OCI-LY3 (cell line): Measurements from ENCODE around the gene AMER3.
"Not testable (repeated sequence)": the region's sequence is repeated elsewhere in the genome, so short reads cannot be mapped to it uniquely, and the experiment has no call there.

Experiments
- H2AFZ ChIP-seq: fragments of 200-600, 300-600 bp; shearing (Covaris generic); 2 replicates; pipeline ENCODE4 v1.6.0; 2014; ENCODE audit warnings: antibody characterized with exemption, low read depth, low read length
- H3K27ac ChIP-seq: fragments of 200-600, 300-600 bp; sonication (generic); 2 replicates; pipeline ENCODE4 v1.5.1; 2014; ENCODE audit warnings: mild to moderate bottlenecking, low read length, moderate library complexity, mixed read lengths
- H3K27me3 ChIP-seq: fragments of 200-600, 300-600 bp; sonication (generic); 2 replicates; pipeline ENCODE4 v1.6.1; 2014; ENCODE audit warnings: low read depth, low read length, mixed read lengths
- H3K36me3 ChIP-seq: fragments of 200-600, 300-600 bp; sonication (generic); replicated peaks from 2 replicates; pipeline ENCODE3; 2014; ENCODE audit warnings: low read depth, low read length, mixed read lengths
- H3K4me1 ChIP-seq: fragments of 300-600, 200-600 bp; sonication (generic); 2 replicates; pipeline ENCODE4 v1.6.1; 2014; ENCODE audit warnings: low read length, mixed read lengths
- H3K4me2 ChIP-seq: fragments of 200-600, 300-600 bp; sonication (generic); 2 replicates; pipeline ENCODE4 v1.6.1; 2014; ENCODE audit warnings: low read length, mixed read lengths
- H3K4me3 ChIP-seq: fragments of 300-600, 200-600 bp; sonication (generic); 2 replicates; pipeline ENCODE4 v1.5.1; 2014; ENCODE audit warnings: antibody characterized with exemption, mild to moderate bottlenecking, low read length, moderate library complexity
- H3K79me2 ChIP-seq: fragments of 300-600, 200-600 bp; shearing (Covaris generic); 2 replicates; pipeline ENCODE4 v1.6.1; 2014; ENCODE audit warnings: mild to moderate bottlenecking, low read length, mixed read lengths
- H3K9ac ChIP-seq: fragments of 300-600, 200-600 bp; shearing (Covaris generic); 2 replicates; pipeline ENCODE4 v1.6.0; 2014; ENCODE audit warnings: mild to moderate bottlenecking, low read length, moderate library complexity
- H3K9me3 ChIP-seq: fragments of 200-600, 300-600 bp; shearing (Covaris generic); 2 replicates; pipeline ENCODE4 v1.6.1; 2014; ENCODE audit warnings: low read length, mixed read lengths; ENCODE audit not compliant: insufficient read depth
- H4K20me1 ChIP-seq: fragments of 200-600, 300-600 bp; sonication (generic); 2 replicates; pipeline ENCODE4 v1.6.1; 2016; ENCODE audit warnings: low read length, mixed read lengths; ENCODE audit not compliant: insufficient read depth
- CTCF ChIP-seq: fragments of 200-600, 300-600 bp; sonication (generic); IDR thresholded peaks from 2 replicates; pipeline ENCODE4 v1.5.1; 2014; ENCODE audit warnings: antibody characterized with exemption, low read length, low read depth
- EZH2phosphoT487 ChIP-seq: fragments of 200-600 bp; shearing (Covaris generic); IDR thresholded peaks from 2 replicates; pipeline ENCODE4 v1.6.1; 2018; ENCODE audit warnings: antibody characterized with exemption, mixed run types, low read depth

The AMER3 gene

GRCh38 chr2:130755256-130756052 is at the start of gene AMER3:
Gene AMER3 (plus strand): TSS chr2:130755540. CDS start chr2:130762073, 6,533 bp downstream.
- H3K79me2 ChIP-seq: no peaks in the 10 kb centered on the region
- no peaks in the 10 kb centered on the region for H3K4me1 ChIP-seq
- H2AFZ ChIP-seq: no peak within 1 kb of the TSS
- H4K20me1 ChIP-seq: no peaks in the 10 kb centered on the region
- H3K4me3 ChIP-seq: no peak within 1 kb of the TSS
- H3K4me2 ChIP-seq: no peak within 1 kb of the TSS
- no peak for TF ChIP-seq EZH2phosphoT487
- no peak for TF ChIP-seq CTCF
- no peak within 1 kb of the TSS for H3K9ac ChIP-seq
- H3K9me3 ChIP-seq: no peaks in the 10 kb centered on the region
- no peaks in the 10 kb centered on the region for H3K27me3 ChIP-seq
- no peak within 1 kb of the TSS for H3K27ac ChIP-seq
- no peaks in the 10 kb centered on the region for H3K36me3 ChIP-seq

GRCh38 chr2:130714795-130715194 is 40.5 kb upstream of the AMER3 start:
- not testable (repeated sequence) for H3K4me2 ChIP-seq, H3K27ac ChIP-seq, H2AFZ ChIP-seq, H4K20me1 ChIP-seq, H3K9ac ChIP-seq, H3K79me2 ChIP-seq, H3K27me3 ChIP-seq, H3K36me3 ChIP-seq, H3K4me1 ChIP-seq, H3K9me3 ChIP-seq, H3K4me3 ChIP-seq

- no peaks in the 10 kb centered on the region for H3K36me3 ChIP-seq
- no peaks in the 10 kb centered on the region for H3K27me3 ChIP-seq
- no peak overlapping the region for H3K9ac ChIP-seq
- H3K4me1 ChIP-seq: no peaks in the 10 kb centered on the region
- H3K27ac ChIP-seq: no peak overlapping the region
- no peak overlapping the region for H3K4me2 ChIP-seq
- no peaks in the 10 kb centered on the region for H4K20me1 ChIP-seq
- no peaks in the 10 kb centered on the region for H3K9me3 ChIP-seq
- no peaks in the 10 kb centered on the region for H3K79me2 ChIP-seq
- TF ChIP-seq CTCF (no peak), EZH2phosphoT487 (no peak)
- no peak overlapping the region for H2AFZ ChIP-seq
- H3K4me3 ChIP-seq: no peak overlapping the region
Observed at GRCh38 chr2:130720036-130720435, 35.3 kb upstream of the AMER3 start.

- H4K20me1 ChIP-seq: no peaks in the 10 kb centered on the region
- no peaks in the 10 kb centered on the region for H3K27me3 ChIP-seq
- H3K4me1 ChIP-seq: no peaks in the 10 kb centered on the region
- TF ChIP-seq EZH2phosphoT487 (no peak), CTCF (no peak)
- no peaks in the 10 kb centered on the region for H3K9me3 ChIP-seq
- no peaks in the 10 kb centered on the region for H3K36me3 ChIP-seq
- H3K27ac ChIP-seq: no peak overlapping the region
- no peak overlapping the region for H2AFZ ChIP-seq
- H3K4me3 ChIP-seq: no peak overlapping the region
- no peaks in the 10 kb centered on the region for H3K79me2 ChIP-seq
- H3K9ac ChIP-seq: no peak overlapping the region
- no peak overlapping the region for H3K4me2 ChIP-seq
Observed at GRCh38 chr2:130720528-130720927, 34.8 kb upstream of the AMER3 start.
